Suprapubic skin (tissue), 4 donors: Measurements from ENCODE around the gene EFTUD2. TPM values are rescaled to one million over a fixed set of nuclear protein-coding genes. Genes with fewer than 3 reads are reported as not detected.

ENCODE experiments used
- DNase-seq, 2 donors: peaks; one replicate each; pipeline ENCODE4 v3.0.0-alpha.2; 2019; ENCODE audit warnings: low spot score in 2 of 2
- H3K27ac ChIP-seq: fragments of 200-600 bp; sonication (generic); one replicate; pipeline ENCODE4 v1.5.1; 2019
- H3K27me3 ChIP-seq: fragments of 200-600 bp; sonication (generic); one replicate; pipeline ENCODE4 v1.5.1; 2019
- H3K36me3 ChIP-seq: fragments of 200-600 bp; sonication (generic); one replicate; pipeline ENCODE4 v1.5.1; 2019
- H3K4me1 ChIP-seq: fragments of 200-600 bp; sonication (generic); one replicate; pipeline ENCODE4 v1.5.1; 2019
- H3K4me3 ChIP-seq: fragments of 200-600 bp; sonication (generic); one replicate; pipeline ENCODE4 v1.5.1; 2019; ENCODE audit warnings: mild to moderate bottlenecking
- H3K9me3 ChIP-seq: fragments of 200-600 bp; sonication (generic); one replicate; pipeline ENCODE4 v1.5.1; 2019
- EP300 ChIP-seq: sonication (generic); formaldehyde crosslinking; IDR thresholded peaks from one replicate; pipeline ENCODE4 v1.6.1; 2017; ENCODE audit warnings: antibody characterized with exemption
- POLR2A ChIP-seq, 2 donors: fragments of 450-650 bp; IDR thresholded peaks; one replicate each; pipeline ENCODE4 v1.6.1; 2017; ENCODE audit warnings: antibody characterized with exemption in 2 of 2, mild to moderate bottlenecking in 2 of 2, moderate library complexity in 2 of 2
- POLR2AphosphoS5 ChIP-seq, 3 donors: sonication (generic); formaldehyde crosslinking; IDR thresholded peaks; one replicate each; pipeline ENCODE4 v1.6.1; 2017; ENCODE audit warnings: antibody characterized with exemption in 3 of 3
- WGBS: methylation state at CpG from one replicate; pipeline ENCODE4 v1.1.5; 2018; 5-methylcytosine and 5-hydroxymethylcytosine counted together
- total RNA-seq, 4 donors: library from RNA; depleted of rRNA; stranded (reverse); fragments of >200 nt; gene quantifications; one replicate each; pipeline ENCODE4 v1.1.0, GENCODE V29; 2016
- TF ChIP-seq, protein P1 (sequence below), 2 donors: fragments of 200-600 bp in 1 of 2; fragments of 450-650 bp in 1 of 2; sonication (generic) in 1 of 2; IDR thresholded peaks; one replicate each; pipeline ENCODE4 v1.5.1; 2016 to 2019; ENCODE audit warnings: antibody characterized with exemption in 2 of 2, mild to moderate bottlenecking in 1 of 2, moderate library complexity in 1 of 2

The EFTUD2 gene
- total RNA-seq, 4 donors from 2014 or later, result 46.6 to 114 (median 94.7) TPM

DNA sequence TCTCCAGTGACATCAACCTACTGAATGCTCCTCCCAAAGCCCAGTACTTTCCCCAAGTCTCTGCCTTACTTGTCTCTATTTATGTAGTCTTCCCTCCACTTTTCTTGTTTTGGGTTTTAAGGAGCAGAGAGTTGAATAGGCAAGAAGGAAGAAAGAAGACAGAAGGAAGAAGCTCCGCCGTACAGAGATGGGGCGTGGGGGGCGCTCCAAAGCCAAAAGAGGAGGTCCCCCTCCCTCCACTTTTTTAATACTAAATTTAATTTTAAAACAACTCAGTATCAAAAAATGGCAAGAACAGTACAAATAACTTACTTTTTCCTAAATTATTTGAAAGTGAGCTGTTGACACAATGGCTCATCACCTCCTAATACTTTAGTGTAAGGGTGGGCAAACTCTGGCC is 4.6 kb downstream of the EFTUD2 start:
- H3K4me1 ChIP-seq, result peaks cover 15% of the 10 kb centered on the region
- no peak overlapping the region for H3K4me3 ChIP-seq
- peaks cover 32% of the 10 kb centered on the region for H3K36me3 ChIP-seq
- H3K27me3 ChIP-seq, result no peaks in the 10 kb centered on the region
- TF ChIP-seq EP300 (no peak), POLR2AphosphoS5 (IDR thresholded peaks at IDR 0.05) (no peak), POLR2A (IDR thresholded peaks at IDR 0.05) (no peak)
- TF ChIP-seq, protein P1, sequence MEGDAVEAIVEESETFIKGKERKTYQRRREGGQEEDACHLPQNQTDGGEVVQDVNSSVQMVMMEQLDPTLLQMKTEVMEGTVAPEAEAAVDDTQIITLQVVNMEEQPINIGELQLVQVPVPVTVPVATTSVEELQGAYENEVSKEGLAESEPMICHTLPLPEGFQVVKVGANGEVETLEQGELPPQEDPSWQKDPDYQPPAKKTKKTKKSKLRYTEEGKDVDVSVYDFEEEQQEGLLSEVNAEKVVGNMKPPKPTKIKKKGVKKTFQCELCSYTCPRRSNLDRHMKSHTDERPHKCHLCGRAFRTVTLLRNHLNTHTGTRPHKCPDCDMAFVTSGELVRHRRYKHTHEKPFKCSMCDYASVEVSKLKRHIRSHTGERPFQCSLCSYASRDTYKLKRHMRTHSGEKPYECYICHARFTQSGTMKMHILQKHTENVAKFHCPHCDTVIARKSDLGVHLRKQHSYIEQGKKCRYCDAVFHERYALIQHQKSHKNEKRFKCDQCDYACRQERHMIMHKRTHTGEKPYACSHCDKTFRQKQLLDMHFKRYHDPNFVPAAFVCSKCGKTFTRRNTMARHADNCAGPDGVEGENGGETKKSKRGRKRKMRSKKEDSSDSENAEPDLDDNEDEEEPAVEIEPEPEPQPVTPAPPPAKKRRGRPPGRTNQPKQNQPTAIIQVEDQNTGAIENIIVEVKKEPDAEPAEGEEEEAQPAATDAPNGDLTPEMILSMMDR (IDR thresholded peaks at IDR 0.05), result no peak
- DNase-seq, result no peak
- H3K9me3 ChIP-seq, result no peaks in the 10 kb centered on the region
- no peak overlapping the region for H3K27ac ChIP-seq
- 91% methylated on average over 4 of the region's 4 CpGs for WGBS

DNA sequence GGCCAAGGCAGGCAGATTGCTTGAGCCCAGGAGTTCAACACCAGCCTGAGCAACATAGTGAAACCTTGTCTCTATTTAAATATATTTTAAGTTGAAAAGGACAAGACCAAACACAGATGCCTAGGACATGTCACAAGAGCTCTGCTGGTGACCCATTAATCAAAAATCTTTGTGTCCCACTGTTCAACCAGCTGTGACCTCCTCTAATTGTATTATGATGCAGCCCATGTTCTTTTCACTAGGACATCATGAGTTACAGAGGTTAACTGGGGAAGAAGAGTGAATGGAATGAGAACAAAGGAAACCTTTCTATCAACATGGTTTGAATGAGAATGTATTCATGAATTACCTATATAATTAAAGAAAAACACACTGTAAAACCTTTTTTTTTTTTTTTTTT is 7.0 kb downstream of the EFTUD2 start:
- Histone ChIP-seq H3K9me3 (no peaks in the 10 kb centered on the region), H3K4me1 (peaks cover 1% of the 10 kb centered on the region), H3K4me3 (no peak overlapping the region), H3K27ac (no peak overlapping the region), H3K36me3 (peaks cover 37% of the 10 kb centered on the region), H3K27me3 (no peaks in the 10 kb centered on the region)
- TF ChIP-seq POLR2AphosphoS5 (IDR thresholded peaks at IDR 0.05), result no peak
- TF ChIP-seq, protein P1 (IDR thresholded peaks at IDR 0.05), result no peak
- no peak for TF ChIP-seq POLR2A (IDR thresholded peaks at IDR 0.05)
- no peak for TF ChIP-seq EP300
- no peak for DNase-seq

DNA sequence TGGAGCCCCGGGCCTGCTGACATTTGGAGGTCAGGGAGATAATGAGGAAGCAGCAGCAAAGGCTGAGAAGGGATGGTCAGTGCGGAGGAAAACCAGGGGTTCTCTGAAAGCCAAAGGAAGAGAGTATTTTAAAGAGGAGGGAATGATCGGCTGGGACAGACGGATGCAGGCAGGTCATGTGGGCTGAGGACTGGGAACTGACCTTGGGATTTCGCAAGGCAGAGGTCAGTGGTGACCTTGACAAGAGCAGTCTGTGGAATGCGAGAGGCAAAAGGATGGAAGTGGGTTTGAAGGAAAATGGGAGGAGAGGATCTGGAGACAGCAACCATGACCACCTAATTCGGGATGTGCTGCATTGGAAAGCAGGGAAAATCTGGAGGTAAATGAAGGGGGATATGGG is 10.2 kb downstream of the EFTUD2 start:
- no peaks in the 10 kb centered on the region for H3K9me3 ChIP-seq
- DNase-seq, result no peak
- no peaks in the 10 kb centered on the region for H3K27me3 ChIP-seq
- H3K4me3 ChIP-seq, result no peak overlapping the region
- TF ChIP-seq POLR2AphosphoS5 (IDR thresholded peaks at IDR 0.05) (no peak), POLR2A (IDR thresholded peaks at IDR 0.05) (no peak), EP300 (no peak)
- TF ChIP-seq, protein P1 (IDR thresholded peaks at IDR 0.05), result no peak
- WGBS, result 83% methylated on average over 7 of the region's 7 CpGs
- peaks cover 63% of the 10 kb centered on the region for H3K36me3 ChIP-seq
- no peak overlapping the region for H3K27ac ChIP-seq
- H3K4me1 ChIP-seq, result no peaks in the 10 kb centered on the region

DNA sequence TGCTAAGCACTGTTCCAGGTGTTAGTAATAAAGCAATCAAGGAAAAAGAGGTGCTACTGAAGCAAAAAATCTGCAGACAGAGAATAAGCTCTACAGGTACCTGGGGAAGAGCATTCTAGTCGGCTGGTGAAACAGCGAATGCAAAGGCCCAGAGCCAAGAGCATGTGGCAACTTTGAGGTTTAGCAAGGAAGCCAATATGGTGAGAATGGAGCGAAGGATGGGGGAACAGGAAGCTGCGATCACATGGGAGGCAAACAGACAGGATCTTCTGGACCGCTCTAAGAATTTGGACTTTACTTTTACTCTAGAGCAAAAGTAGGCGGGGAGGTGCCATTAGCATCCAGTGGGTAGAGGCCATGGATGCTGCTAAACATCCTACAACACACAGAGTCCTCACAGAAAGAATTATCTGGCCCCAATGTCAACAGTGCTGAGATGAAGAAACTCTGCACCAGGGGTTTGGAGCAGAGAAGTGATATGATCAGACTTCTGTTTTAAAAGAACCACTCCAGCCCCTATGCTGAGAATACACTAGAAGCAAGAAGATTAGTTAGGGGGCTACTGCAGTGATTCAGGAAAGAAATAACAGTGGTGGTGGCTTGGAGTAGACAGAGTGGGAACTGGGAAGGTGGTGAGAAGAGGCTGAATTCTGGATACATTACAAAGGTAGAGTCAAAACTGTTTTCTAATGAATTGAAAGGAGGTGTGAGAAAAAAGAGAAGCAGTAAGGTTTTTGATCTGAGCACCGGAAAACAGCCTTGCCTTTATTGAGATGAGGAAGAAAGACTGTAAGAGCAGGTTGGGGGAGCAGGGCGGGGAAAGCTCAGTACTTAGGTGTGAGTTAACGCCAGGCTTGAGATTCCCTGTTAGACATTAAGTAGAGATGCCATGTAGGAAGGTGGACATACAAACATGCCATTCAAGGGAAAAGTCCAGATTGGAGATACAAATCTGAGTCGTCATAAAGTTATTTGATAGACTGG is 11.0 kb downstream of the EFTUD2 start:
- 72% methylated on average over 10 of the region's 10 CpGs for WGBS
- Histone ChIP-seq H3K27me3 (no peaks in the 10 kb centered on the region), H3K9me3 (no peaks in the 10 kb centered on the region), H3K36me3 (peaks cover 63% of the 10 kb centered on the region), H3K4me1 (no peaks in the 10 kb centered on the region), H3K27ac (no peak overlapping the region), H3K4me3 (no peak overlapping the region)
- no peak for DNase-seq
- TF ChIP-seq POLR2A (IDR thresholded peaks at IDR 0.05) (no peak), EP300 (no peak), POLR2AphosphoS5 (IDR thresholded peaks at IDR 0.05) (no peak)
- TF ChIP-seq, protein P1 (IDR thresholded peaks at IDR 0.05), result no peak

DNA sequence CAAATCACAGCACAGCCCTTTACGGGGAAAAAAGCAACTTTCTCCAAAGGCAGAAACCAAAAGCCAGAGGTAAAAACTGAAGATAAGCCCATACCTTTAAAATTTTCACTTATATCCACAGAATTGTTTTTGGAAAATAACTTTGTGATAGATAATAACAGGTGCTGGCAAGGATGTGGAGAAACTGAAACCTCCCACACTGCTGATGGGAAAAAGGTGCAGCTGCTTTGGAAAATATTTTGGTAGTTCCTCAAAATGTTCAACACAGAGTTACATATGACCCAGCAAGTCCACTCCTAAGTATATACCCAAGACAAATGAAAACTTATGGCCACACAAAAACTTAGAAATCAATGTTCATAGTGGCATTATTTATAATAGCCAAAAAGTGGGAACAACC is 12.2 kb downstream of the EFTUD2 start:
- H3K9me3 ChIP-seq, result no peaks in the 10 kb centered on the region
- peaks cover 63% of the 10 kb centered on the region for H3K36me3 ChIP-seq
- H3K27ac ChIP-seq, result no peak overlapping the region
- TF ChIP-seq POLR2A (IDR thresholded peaks at IDR 0.05), result no peak
- TF ChIP-seq POLR2AphosphoS5 (IDR thresholded peaks at IDR 0.05), result no peak
- TF ChIP-seq EP300, result no peak
- TF ChIP-seq, protein P1 (IDR thresholded peaks at IDR 0.05), result no peak
- H3K4me3 ChIP-seq, result no peak overlapping the region
- H3K27me3 ChIP-seq, result no peaks in the 10 kb centered on the region
- peak in 1 of 2 donors; percentile 9 for DNase-seq
- no peaks in the 10 kb centered on the region for H3K4me1 ChIP-seq
- WGBS, result 88% methylated on average over 1 of the region's 1 CpG
